Measurements from ENCODE around the gene FIGN. TPM values are rescaled to one million over a fixed set of nuclear protein-coding genes. Genes with fewer than 3 reads are reported as not detected.

Gene FIGN
- total and polyA plus RNA-seq, 8 donors, result 1.5 to 8.5 (median 4.6) TPM

DNA sequence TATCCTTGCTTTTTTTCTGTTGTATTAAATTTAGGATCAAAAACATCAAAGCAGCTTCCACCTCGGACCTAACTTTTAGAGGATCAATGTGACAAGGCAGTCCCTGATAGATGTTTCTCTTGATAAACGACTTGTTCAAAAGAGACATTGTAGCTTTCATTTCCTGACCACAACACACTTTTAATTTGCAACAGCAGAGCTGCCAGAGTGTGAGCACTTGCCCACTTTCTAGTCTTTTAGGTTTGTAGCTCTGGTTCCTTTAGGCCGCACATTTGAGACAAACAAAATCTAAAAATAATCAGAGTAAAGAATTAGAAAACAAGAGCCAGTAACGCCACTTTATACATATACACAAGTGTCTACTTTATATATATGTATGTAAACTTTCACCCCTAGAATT lies 3.1 kb downstream of the FIGN start:
- peak overlapping the region in 3 of 4 donors; percentile 2 to 57 (median 46) for H3K27ac ChIP-seq
- ATAC-seq, result no peak
- peak overlapping the region in 2 of 4 donors; percentile 78 to 80 for H3K4me3 ChIP-seq
- H3K4me1 ChIP-seq, result peaks cover 7 to 17% (median 16%) of the 10 kb centered on the region in 3 donors
- H3K9me3 ChIP-seq, result no peaks in the 10 kb centered on the region
- no peak for DNase-seq
- H3K36me3 ChIP-seq, result no peaks in the 10 kb centered on the region
- H3K27me3 ChIP-seq, result no peaks in the 10 kb centered on the region
- 17 to 29% methylated on average over 4 of the region's 4 CpGs for WGBS, 2 donors
- intact Hi-C loops (cut with DNase I), result no loop called here
- no peak for TF ChIP-seq CTCF (IDR thresholded peaks at IDR 0.05)
- no peak for FAIRE-seq

DNA sequence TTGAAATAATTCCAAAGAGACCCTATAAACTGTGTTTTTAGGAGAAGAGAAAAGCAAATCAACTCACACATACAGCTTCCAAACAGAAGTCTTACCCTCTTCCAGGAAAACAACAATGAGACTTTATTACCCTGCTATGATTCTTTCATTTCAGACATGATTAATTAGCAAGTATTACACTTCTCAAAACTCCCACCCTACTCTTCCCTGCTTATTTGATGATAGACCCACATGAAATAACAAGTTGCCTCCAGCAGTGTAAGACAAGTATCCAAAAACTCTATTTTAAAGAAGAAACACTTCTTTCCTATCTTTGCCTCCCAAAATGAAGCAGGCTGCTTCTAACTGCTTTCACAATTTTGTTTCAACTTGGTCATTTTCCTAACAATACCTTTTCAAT lies 4.1 kb downstream of the FIGN start:
- Histone ChIP-seq H3K27ac (peak overlapping the region in 2 of 4 donors; percentile 46 to 57), H3K4me3 (no peak overlapping the region), H3K27me3 (no peaks in the 10 kb centered on the region), H3K36me3 (no peaks in the 10 kb centered on the region), H3K4me1 (peaks cover 7 to 17% (median 16%) of the 10 kb centered on the region in 3 donors), H3K9me3 (no peaks in the 10 kb centered on the region)
- no peak for FAIRE-seq
- no peak for DNase-seq
- no peak for ATAC-seq
- intact Hi-C loops (cut with DNase I), result no loop called here
- no peak for TF ChIP-seq CTCF (IDR thresholded peaks at IDR 0.05)

- Histone ChIP-seq H3K4me1 (peaks cover 7 to 17% (median 16%) of the 10 kb centered on the region in 3 donors), H3K27me3 (no peaks in the 10 kb centered on the region), H3K9me3 (no peaks in the 10 kb centered on the region), H3K27ac (peak overlapping the region in 2 of 4 donors; percentile 46 to 57), H3K4me3 (no peak overlapping the region), H3K36me3 (no peaks in the 10 kb centered on the region)
- DNase-seq (no peak), FAIRE-seq (no peak), ATAC-seq (no peak)
- TF ChIP-seq CTCF (IDR thresholded peaks at IDR 0.05), result no peak
- intact Hi-C loops (cut with DNase I), result no loop called here
- WGBS, 2 donors, result 27 to 31% methylated on average over 1 of the region's 1 CpG
Measured at GRCh38 chr2:163730556-163730955, 5.3 kb downstream of the FIGN start.

- ATAC-seq (no peak), FAIRE-seq (no peak), DNase-seq (no peak)
- TF ChIP-seq CTCF (IDR thresholded peaks at IDR 0.05), result no peak
- Histone ChIP-seq H3K36me3 (no peaks in the 10 kb centered on the region), H3K4me1 (peaks cover 7 to 17% (median 16%) of the 10 kb centered on the region in 3 donors), H3K4me3 (no peak overlapping the region), H3K27me3 (no peaks in the 10 kb centered on the region), H3K9me3 (no peaks in the 10 kb centered on the region), H3K27ac (no peak overlapping the region)
- WGBS, 2 donors, result 84 to 89% methylated on average over 4 of the region's 4 CpGs
- intact Hi-C loops (cut with DNase I), result no loop called here
Measured at GRCh38 chr2:163729636-163730273, 6.1 kb downstream of the FIGN start.

- intact Hi-C loops (cut with DNase I), result no loop called here
- no peak for TF ChIP-seq CTCF (IDR thresholded peaks at IDR 0.05)
- 91 to 97% methylated on average over 4 of the region's 4 CpGs for WGBS, 2 donors
- Histone ChIP-seq H3K9me3 (no peaks in the 10 kb centered on the region), H3K4me1 (no peaks in the 10 kb centered on the region), H3K27me3 (no peaks in the 10 kb centered on the region), H3K27ac (no peak overlapping the region), H3K36me3 (no peaks in the 10 kb centered on the region), H3K4me3 (no peak overlapping the region)
- no peak for DNase-seq
- no peak for ATAC-seq
- no peak for FAIRE-seq
Measured at GRCh38 chr2:163723881-163724280, 11.9 kb downstream of the FIGN start.

Measured in pancreas (tissue), 10 donors.